C4-2B (cell line): ENCODE results near the gene CMTM3.
"Not testable (repeated sequence)": the region's sequence is repeated elsewhere in the genome, so short reads cannot be mapped to it uniquely, and the experiment has no call there.

ENCODE experiments used
- CTCF ChIP-seq: fragments of 450-650 bp; conservative IDR thresholded peaks from 2 replicates; pipeline ENCODE4 v1.5.1; 2017; ENCODE audit warnings: mild to moderate bottlenecking
- ZFX ChIP-seq: fragments of 450-650 bp; IDR thresholded peaks from 2 replicates; pipeline ENCODE4 v1.6.1; 2017

- not testable (repeated sequence) for TF ChIP-seq CTCF, ZFX
Observed at GRCh38 chr16:66661671-66662346, 57.3 kb downstream of the CMTM3 start.
